ENCODE measurements around the gene RAB7A.

RAB7A gene

DNA sequence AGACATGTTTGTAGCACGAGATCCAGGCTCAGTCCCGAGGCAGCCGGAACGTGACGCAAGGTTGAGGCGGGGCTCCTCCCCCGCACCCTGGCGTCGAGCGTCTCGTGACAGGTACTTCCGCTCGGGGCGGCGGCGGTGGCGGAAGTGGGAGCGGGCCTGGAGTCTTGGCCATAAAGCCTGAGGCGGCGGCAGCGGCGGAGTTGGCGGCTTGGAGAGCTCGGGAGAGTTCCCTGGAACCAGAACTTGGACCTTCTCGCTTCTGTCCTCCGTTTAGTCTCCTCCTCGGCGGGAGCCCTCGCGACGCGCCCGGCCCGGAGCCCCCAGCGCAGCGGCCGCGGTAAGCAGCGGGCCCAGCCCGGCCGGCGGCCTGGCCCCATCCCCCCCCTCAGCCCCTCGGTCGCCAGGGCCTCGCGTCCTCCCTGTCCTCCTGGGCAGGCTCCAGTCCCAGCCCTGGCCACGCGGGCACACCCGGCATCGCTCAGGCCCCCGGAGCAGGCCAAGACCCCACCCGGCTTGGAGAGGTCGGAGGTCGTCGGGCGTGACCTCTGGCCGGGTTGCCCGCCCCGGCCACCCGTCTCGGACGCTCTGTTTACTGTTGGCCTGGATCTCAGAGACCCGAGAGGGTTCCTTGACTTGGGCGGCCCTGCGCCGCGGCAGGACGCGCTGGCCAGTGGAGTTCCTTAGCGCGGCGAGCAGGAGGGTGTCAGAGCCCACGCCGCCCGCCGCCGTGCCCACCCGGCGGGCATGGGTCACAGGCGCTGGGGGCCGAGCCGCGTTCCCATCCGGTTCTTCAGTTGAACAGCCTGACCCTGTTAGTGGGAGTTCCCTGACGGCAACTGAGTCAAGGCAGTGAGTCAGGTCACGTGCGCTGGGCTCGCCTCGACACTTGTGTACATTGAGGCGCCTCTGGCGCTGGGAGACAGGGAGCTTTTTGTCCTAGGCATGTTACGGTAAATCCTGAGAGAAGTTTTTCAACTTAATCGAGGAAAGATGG is at the start of gene RAB7A:
Gene RAB7A, plus strand, starts transcription at position 161 of the 994 bp plus-strand sequence. CDS start 69,185 bp downstream, outside the sequence.
- DNase-seq (ENCODE audit: low read depth), result peak; percentile 98

DNA sequence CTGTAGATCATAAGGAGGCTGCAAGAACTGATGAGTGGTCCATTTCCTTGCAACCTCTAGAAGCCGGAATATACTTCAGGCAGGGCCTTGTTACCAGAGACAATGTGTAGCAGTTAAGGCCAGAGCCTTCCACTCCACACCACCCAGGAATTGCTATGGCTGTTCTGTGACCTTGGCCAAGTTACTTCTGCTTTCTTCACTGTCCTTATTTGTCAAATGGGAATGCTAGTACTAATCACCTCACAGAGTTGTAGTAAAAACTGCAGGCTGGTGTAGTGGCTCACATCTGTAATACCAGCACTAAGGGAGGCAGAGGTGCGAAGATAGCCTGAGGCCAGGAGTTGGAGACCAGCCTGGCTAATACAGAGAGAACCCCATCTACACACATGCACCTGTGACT is 46.6 kb upstream of the RAB7A start:
- no peak for DNase-seq (ENCODE audit: low read depth)

DNA sequence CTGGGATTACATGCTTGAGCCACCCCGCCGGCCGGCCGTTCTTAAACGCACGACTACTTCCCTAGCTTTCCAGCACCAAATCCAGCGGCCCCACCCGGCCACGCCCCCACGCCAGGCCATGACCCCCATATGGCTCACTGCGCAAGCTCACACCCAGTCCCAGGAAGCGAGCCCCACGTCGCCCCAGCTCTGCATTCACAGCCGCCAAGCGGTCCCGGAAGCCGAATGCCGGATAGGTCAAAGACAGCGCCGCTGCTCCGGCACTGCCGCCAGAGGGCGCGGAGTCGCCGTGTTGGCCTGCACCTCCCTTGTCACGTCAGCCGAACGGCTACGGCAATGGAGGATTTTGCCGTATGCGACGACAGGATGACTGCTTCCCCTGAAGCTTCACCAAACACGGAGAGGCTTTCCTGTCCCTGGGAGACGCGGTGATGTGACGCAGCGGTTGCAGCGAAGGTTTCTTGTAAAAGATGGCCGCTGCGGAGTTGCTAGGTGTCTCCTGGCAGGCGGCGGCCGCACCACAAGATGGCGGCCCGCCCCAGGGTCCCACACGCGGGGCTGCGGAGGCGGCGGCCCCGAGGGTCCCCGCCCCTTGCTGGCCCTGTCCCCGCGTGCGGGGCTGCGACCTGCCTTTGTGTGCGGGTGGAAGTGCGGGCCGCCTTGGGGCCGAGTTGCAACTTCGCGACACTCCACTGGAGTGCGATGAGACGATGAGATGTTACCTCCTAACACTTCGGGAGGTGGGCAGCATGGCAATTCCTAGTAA is 45.2 kb upstream of the RAB7A start:
- peak; percentile 97 for DNase-seq (ENCODE audit: low read depth)

DNA sequence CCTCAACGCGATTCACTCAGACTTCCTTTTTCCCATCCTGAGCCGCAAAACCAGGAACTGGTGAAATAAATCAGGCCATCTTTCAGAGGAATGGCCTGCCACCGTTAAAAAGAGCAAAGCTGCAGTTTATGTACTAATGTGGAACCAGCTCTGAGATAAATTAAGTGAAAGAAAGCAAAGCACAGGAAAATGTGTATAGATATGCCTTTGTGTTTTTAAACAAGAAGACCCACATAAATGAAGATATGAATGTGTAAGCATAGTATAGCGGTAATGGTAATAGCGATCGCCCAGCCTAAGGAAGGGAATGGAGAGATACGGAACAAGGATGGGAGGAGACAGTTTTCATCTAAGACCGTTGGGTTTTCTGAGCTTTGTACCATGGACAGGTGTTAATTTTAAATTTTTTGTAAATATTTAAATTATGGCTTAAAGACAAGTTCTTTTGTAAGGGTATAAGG is 44.6 kb upstream of the RAB7A start:
- DNase-seq (ENCODE audit: low read depth), result peak; percentile 28

DNA sequence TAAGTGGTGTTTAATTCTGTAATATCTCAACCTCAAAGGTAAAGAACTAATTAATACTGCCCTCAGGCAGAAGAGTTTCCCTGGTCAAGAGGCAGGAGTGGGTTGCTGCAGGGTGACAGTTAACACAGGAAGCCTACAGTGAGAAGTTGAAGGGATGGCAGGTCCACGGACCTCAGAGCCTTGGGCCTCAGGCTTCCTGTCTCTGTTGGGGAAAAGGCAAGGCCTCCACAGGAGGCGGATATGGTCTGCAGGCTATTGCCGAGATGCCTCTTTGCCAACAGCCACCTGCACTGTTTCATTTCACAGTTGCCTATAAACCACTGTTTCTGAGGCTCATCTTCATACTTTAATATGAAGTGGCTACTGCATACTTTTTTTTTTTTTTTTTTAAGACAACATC is 42.0 kb upstream of the RAB7A start:
- no peak for DNase-seq (ENCODE audit: low read depth)

DNA sequence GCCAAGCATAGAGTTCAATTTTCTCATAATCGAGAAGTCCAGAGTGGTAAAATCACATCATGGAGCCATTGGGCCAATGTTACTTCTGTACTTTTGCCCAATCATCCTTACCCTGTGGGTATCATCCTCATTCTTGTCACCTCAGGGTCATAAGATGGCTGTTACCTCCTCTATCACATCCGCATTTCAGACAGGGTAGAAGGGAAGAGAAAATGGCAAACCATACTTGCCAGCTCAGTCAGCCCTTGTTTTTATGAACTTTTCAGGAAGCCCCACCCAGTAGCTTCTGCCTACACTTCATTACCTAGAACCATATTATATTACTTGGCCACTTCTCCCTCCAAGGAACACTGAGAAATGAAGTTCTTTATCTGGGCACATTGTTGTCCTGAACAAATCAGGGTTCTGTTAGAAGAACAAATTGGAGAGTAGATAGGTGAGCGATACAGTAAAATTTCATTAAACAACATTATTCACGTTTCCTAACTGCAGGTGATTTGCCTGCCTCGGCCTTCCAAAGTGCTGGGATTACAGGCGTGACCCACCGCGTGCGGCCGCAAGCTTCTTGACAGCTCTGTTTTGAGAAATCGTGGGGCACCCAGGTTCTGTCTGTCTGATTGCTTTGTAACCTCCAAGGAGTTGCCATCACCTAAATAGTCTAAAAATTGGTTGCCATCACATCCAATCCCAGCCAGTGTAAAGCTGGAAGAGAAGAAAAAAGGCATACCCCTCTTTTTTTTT is 40.8 kb upstream of the RAB7A start:
- DNase-seq (ENCODE audit: low read depth), result no peak

DNA sequence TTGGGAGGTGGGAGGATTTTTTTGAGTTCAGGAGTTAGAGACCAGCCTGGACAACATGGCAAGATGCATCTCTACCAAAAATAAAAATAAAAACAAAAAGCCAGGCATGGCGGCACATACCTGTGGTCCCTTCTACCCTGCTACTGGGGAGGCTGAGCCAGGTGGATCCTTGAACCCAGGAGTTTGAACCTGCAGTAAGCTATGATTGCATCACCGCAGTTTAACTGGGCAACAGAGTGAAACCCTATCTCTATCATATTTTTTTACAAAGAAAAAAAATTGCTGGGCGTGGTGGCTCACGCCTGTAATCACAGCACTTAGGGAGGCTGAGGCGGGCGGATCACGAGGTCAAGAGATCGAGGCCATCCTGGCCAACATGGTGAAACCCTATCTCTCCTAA is 39.5 kb upstream of the RAB7A start:
- DNase-seq (ENCODE audit: low read depth), result no peak

DNA sequence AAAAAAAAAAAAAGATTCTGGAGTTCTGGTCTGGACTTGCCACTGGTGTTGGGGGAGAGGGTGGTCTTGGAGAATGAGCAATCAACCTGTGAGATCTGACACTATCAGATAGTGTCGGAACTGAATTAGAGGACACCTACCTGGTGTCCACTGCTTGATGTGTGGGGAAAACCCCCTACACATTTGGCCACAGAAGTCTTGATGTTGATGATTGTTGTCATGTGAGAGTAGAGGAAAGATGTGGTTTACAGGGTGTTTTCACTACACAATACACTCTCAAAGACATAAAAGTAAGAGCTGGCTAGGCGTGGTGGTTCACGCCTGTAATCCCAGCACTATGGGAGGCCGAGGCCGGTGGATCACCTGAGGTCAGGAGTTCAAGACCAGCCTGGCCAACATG is 36.9 kb upstream of the RAB7A start:
- no peak for DNase-seq (ENCODE audit: low read depth)

DNA sequence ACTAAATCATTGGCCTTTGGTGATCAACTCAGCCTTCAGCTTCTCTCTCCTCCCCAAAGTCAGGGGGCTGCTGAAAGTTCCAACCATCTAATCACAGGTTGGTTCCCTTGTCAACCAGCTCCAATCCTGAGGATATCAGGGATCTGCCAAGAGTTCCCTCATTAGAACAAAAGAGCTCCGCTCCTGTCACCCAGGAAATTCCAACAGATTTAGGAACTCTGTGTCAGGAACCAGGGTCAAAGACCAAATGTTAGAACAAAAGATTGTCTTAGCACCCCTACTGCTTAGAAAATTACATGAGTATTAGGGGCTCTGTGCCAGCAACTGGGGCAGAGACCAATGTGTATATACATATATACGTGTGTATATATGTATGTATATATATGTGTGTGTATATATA is 32.3 kb upstream of the RAB7A start:
- no peak for DNase-seq (ENCODE audit: low read depth)

DNA sequence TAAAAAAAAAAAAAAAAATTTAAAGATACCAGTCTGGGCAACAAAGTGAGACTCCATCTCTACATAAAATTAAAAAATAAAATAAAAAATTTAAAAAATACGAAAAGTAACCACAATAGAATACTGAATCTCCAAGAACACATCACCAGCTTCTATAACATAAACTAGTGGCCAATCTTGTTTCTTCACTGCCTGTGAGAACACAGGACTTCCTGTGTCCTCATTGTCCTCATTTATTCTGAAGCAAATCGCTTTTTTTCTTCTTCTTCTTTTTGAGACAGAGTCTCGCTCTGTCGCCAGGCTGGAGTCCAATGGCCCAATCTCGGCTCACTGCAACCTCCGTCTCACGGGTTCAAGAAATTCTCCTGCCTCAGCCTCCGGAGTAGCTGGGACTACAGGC is 28.6 kb upstream of the RAB7A start:
- DNase-seq (ENCODE audit: low read depth), result no peak

DNA sequence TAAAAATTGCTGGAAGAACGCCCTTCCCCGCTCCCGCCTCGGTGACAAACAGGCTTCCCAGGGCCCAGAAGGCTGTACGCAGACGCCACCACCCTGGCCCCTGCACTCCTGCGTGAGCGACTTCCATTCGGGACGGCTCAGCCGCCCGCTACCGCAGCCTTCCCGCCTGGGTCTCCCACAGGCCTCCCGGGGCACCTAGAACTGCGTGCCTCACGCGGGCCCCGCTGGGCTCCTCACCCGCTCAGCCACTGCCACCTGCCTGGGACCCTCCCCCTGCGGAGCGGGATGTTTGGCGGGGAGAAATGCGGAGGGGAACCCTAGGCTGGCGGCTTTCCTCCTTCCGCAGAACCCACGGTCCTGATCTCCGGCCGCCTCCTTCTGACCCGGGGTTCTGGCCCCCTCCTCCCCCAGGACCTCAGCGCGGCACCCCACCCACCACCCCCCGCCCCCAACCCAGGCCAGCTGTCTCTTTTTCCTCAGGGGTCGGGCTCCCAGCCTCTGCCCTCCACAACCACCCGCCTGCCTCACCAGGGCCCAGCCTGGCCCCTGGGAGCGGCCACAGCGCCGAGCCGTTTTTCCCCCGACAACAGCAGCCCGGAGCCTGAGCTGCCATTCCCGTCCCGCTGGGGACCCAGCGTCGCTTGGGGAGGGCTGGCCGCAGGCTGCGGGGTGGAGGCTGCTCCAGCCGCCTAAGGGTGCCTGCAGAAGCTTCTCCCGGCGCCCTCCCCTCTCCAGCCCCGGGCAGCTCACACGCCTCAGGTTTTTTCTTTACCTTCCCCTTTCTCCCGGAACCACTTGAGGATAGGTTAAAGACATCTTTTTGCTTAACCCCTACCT is 27.6 kb upstream of the RAB7A start:
- DNase-seq (ENCODE audit: low read depth), result peak; percentile 4

DNA sequence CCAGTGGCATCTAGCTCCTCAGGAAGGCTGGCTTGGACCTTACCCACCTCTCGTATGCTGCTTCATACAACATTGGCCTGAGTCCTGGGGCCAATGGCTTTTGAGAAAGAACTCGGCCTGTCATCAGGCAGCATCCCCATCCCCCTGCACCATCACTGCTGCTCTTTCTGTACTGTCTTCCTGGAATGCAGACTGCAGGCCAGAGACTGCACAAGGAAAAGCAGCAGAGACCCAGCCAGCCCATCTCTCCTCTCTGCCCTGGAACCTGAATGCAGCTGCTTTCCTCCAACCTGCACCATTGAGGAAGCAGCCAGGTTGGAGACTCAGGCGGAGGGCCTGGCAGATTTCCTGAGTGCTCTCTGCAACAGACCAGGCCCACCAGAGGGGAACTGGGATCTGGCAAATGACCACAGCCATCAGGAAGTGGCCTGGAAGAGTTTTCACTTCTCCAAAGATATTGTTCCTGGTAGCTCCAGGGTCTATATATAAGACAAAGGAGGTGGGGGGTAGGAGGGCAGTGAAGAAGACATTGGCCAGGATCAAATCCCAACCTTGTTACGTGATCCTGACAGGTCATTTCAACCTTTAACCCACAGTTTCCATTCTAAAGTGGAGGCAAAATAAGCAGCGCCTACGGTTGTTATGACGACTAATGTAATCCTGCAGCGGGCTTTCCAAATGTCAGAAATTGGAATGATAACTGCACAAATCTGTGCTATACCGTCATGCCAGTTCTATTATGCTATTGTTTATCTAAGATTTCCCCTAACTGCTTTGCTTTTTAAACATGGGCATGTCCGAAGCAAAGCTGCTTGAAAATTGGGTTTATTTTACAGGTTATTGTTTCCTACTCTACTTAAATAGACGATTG is 24.4 kb upstream of the RAB7A start:
- no peak for DNase-seq (ENCODE audit: low read depth)

DNA sequence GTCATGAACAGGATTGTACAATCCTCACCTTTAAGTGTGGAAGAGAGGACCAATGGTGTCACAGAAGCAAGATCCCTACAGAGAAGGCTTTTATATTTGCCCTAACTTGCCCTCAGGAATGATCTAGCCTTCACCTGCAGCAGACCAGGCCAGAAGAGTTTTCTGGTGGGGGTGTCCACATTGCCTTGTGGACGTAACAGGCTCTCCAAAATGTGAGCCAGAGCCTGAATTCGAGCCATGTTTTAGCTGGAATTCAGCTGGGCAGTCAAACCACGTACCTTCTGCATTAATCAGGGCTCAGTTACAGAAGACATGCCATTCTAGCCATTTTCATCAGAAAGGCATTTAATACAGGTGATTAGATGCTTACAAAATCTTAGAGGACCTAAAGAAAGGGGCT is 23.6 kb upstream of the RAB7A start:
- DNase-seq (ENCODE audit: low read depth), result no peak

DNA sequence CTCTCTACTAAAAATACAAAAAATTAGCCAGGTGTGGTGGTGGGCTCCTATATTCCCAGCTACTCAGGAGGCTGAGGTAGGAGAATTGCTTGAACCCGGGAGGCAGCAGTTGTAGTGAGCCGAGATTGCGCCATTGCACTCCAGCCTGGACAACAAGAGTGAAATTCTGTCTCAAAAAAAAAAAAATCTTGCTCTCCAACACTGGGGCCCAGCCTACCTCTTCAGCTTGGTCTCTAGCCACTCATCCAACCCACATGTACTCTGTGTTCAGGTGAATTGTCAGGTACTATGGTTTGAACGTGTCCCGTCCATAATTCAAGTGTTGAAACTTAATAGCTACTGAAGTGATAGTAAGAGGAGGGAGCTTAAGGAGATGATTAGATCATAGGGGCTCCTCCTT is 22.4 kb upstream of the RAB7A start:
- DNase-seq (ENCODE audit: low read depth), result no peak

DNA sequence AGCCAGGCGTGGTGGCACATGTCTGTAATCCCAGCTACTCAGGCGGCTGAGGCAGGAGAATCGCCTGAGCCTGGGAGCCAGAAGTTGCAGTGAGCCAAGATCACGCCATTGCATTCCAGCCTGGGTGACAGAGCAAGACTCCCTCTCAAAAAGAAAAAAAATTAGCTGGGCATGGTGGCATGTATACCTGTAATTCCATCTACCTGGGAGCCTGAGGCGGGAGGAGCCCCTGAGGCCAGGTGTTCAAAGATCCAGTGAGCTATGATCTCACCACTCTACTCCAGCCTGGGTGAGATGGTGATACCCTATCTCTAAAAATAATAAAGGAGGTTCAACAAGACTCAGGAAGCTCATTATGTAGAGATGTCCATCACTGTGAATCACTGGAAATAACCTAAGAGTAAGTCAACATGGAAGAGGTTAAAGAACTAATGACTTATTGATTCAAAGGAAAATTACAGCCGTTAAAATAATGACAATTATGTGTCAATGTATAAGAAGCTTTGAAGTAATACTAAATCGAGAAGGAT is 19.8 kb upstream of the RAB7A start:
- no peak for DNase-seq (ENCODE audit: low read depth)

DNA sequence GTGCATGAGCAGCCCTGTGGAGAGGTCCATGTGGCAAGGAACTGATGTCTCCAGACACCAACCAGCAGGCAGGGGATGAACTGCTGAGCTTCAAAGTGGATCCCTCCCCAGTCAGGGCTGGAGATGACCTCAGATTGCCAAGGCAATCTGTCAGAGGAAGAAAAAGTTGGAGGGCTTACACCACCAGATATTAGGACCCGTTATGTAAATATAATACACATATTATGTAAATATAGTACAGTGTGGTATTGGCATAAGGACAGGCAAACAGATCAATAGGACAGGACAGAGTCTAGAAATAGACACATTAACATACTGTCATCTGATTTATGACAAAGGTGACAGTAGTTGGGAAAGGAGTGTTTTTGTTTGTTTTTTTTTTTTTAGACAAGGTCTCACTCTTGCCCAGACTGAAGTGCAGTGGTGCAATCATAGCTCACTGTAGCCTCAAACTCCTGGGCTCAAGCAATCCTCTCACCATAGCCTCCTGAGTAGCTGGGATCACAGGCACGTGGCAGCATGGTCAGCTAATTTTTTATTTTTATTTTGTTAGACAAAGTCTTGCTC is 18.0 kb upstream of the RAB7A start:
- DNase-seq (ENCODE audit: low read depth), result no peak

DNA sequence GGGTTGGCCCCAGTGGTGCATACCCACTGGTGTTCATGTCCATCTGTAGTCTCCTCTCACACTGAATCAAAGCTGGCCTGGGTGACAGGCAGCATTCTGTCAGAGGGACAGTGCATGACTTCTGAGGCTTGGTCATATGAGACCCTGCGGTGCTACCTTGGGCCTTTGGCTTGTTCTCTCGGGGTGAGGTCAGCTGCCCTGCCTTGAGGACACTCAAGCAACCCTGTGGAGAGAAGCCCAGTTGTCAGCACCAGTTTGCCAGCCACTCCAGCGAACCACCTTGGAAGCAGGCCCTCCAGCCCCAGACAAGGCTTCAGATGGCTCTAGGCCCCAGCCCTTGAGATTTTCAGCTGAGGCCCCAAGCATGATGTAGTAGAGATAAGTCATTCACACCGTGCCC is 16.9 kb upstream of the RAB7A start:
- no peak for DNase-seq (ENCODE audit: low read depth)

DNA sequence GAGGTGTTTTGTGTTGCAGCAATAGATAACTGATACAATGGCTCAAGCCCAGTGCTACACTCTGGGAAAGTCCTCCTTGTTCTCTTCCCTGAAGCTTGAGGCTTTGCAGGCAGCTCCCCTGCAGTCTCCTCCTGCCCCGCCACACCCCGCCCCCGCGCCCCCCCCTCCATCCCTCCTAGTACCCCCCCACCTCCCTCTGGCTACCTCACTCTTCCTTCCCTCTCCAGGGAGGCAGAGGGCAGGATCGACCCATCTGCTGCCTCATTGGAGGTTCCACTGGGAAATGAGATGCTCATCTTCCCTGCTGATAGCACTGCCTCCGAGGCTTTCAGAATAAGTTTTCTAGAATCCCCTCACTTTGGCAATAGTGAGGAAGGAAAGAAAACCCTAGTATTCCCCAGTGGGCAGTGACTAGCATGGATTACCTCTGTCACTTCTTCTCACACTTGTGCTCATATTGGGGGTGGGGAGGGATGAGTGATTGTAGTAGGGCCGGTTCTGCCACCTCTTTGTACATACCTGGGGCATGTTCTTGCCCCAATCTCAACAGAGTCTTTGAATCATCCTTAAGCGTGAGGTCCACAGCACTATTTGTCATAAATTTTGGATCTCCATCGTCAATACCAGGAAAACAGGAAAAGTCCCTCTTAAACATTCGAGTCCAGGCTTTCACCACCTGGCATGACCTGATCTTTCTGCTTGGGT is 16.3 kb upstream of the RAB7A start:
- no peak for DNase-seq (ENCODE audit: low read depth)

DNA sequence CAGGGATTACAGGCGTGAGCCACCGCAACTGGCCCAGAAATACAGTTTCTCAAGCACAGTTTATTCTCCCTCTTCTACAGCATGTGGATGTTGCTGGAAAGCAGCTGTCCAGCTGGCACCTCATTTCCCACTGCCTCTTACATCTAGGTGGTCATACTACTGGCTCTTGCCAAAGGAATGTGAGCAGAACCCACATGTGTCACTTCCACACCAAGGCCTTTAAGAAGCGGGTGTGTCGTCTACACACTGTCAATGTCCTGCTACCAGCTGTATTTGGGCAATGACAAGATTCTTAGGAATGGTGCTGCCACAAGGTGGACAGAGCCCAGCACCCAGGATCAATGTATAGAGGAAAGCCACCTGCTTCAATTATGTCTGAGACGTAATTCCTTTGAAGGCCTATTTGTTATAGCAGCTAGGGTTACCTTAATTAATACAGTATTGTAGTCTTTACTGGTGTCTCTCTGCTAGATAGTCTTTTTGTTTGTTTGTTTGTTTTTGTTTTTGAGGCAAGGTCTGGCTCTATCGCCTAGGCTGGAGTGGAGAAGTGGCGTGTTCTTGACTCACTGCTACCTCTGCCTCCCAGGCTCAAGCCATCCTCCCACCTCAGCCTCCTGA is 15.1 kb upstream of the RAB7A start:
- DNase-seq (ENCODE audit: low read depth), result no peak
